Spleen (tissue), 11 donors: ENCODE results near the gene AFAP1L1. TPM values are rescaled to one million over a fixed set of nuclear protein-coding genes. Genes with fewer than 3 reads are reported as not detected.
A peak's percentile ranks its signal among the peaks of the same experiment; 100 is the strongest.

ENCODE experiments used
- DNase-seq: peaks from one replicate; pipeline ENCODE4 v3.0.0-alpha.2; 2020
- H3K27ac ChIP-seq, 8 donors: fragments of 200-600 bp; sonication (generic) in 7 of 8; 1 replicate in 4 of 8; 2 replicates in 4 of 8; pipeline versions ENCODE4 v1.5.0 to v1.8.0; 2016 to 2021; ENCODE audit warnings: inconsistent platforms in 4 of 8, mild to moderate bottlenecking in 4 of 8, moderate library complexity in 1 of 8
- H3K27me3 ChIP-seq, 7 donors: fragments of 200-600 bp; sonication (generic) in 6 of 7; replicated peaks in 1 of 7; 1 replicate in 4 of 7; 2 replicates in 3 of 7; pipeline versions ENCODE4 v1.5.0 to v1.8.0; 2016 to 2021; ENCODE audit warnings: inconsistent platforms in 3 of 7, mild to moderate bottlenecking in 1 of 7
- H3K36me3 ChIP-seq, 6 donors: fragments of 200-600 bp; sonication (generic) in 5 of 6; 1 replicate in 4 of 6; 2 replicates in 2 of 6; pipeline versions ENCODE4 v1.5.0 to v1.8.0; 2016 to 2021; ENCODE audit warnings: inconsistent platforms in 2 of 6
- H3K4me1 ChIP-seq, 6 donors: fragments of 200-600 bp; sonication (generic) in 5 of 6; 1 replicate in 3 of 6; 2 replicates in 3 of 6; pipeline versions ENCODE4 v1.5.0 to v1.8.0; 2016 to 2021; ENCODE audit warnings: inconsistent platforms in 3 of 6
- H3K4me3 ChIP-seq, 8 donors: fragments of 200-600 bp; sonication (generic) in 7 of 8; 1 replicate in 4 of 8; 2 replicates in 4 of 8; pipeline versions ENCODE4 v1.5.0 to v1.8.0; 2016 to 2021; ENCODE audit warnings: inconsistent platforms in 4 of 8, mild to moderate bottlenecking in 4 of 8, moderate library complexity in 2 of 8
- H3K9me3 ChIP-seq, 8 donors: fragments of 200-600 bp; sonication (generic) in 7 of 8; 1 replicate in 4 of 8; 2 replicates in 4 of 8; pipeline versions ENCODE4 v1.5.0 to v1.8.0; 2016 to 2021; ENCODE audit warnings: inconsistent platforms in 4 of 8
- CTCF ChIP-seq, 11 experiments: fragments of 200-600 bp in 7 of 11; fragments of 450-650 bp in 4 of 11; sonication (generic) in 4 of 11; IDR thresholded peaks in 8 of 11; conservative IDR thresholded peaks in 3 of 11; 1 replicate in 7 of 11; 2 replicates in 4 of 11; pipeline versions ENCODE4 v1.4.0 to v1.8.0; 2016 to 2021; ENCODE audit warnings: antibody characterized with exemption in 11 of 11, inconsistent platforms in 4 of 11, mild to moderate bottlenecking in 1 of 11
- POLR2A ChIP-seq, 3 donors: fragments of 450-650 bp; IDR thresholded peaks; one replicate each; pipeline ENCODE4 v1.5.1; 2017; ENCODE audit warnings: antibody characterized with exemption in 3 of 3, mild to moderate bottlenecking in 1 of 3
- POLR2AphosphoS5 ChIP-seq, 3 donors: sonication (generic); formaldehyde crosslinking; IDR thresholded peaks; one replicate each; pipeline ENCODE4 v1.5.1; 2017; ENCODE audit warnings: antibody characterized with exemption in 3 of 3
- WGBS, 5 donors: extraction: QIAGEN DNeasy Blood & Tissue Kit in 3 of 5; methylation state at CpG; one replicate each; pipeline versions ENCODE4 v1.1.5 to v1.1.7; 2013 to 2018; 5-methylcytosine and 5-hydroxymethylcytosine counted together
- intact Hi-C: fragments of 100-400 bp; cut with DNase I; formaldehyde crosslinking; loops from one replicate; pipeline ENCODE4 v1.15.0; 2023; ENCODE audit warnings: low total_unique reads
- polyA plus RNA-seq, 3 donors: library from polyadenylated mRNA; stranded (reverse); fragments of 200-250 nt; gene quantifications; one replicate each; pipeline ENCODE4 v1.2.1, GENCODE V29; 2013
- total RNA-seq, 7 donors: library from RNA; depleted of rRNA in 3 of 7; stranded (reverse); fragments of >200 nt in 3 of 7; fragmentation: NEBNext Ultra II Directional in 4 of 7; extraction: Animal tissue kit (Norgen Biotek cat#: 25700) in 4 of 7; gene quantifications; one replicate each; pipeline versions ENCODE4 v1.1.0 to v1.2.1, GENCODE V29; 2016 to 2021
- donor health status: healthy with polysubstance abuse.
- donor health status: DM: no; HTN: no; CAD: no; lungs with moderate emphysema.
- donor health status: DM: no; HTN: no; CAD: no.
- donor health status: Bipolar disorder and iron deficiency.
- donor health status: healthy.
- donor health status: DM: no; HTN: no; CAD: no.
- donor health status: DM: yes; HTN: yes; CAD: no.

The AFAP1L1 gene
- total and polyA plus RNA-seq, 10 donors: 1.7 to 21.8 (median 10.3) TPM

GRCh38 chr5:149383399-149383798, 111.7 kb downstream of the AFAP1L1 start:
- Histone ChIP-seq H3K27me3 (peaks cover 0 to 18% (median 0%) of the 10 kb centered on the region in 7 donors), H3K9me3 (no peaks in the 10 kb centered on the region), H3K4me1 (peaks cover 0 to 34% (median 12%) of the 10 kb centered on the region in 6 donors), H3K36me3 (no peaks in the 10 kb centered on the region), H3K4me3 (no peak overlapping the region), H3K27ac (peak overlapping the region in 6 of 8 donors; percentile 33 to 56 (median 46))
- TF ChIP-seq POLR2AphosphoS5 (IDR thresholded peaks at IDR 0.05): peak in 1 of 3 donors; percentile 45
- no peak for TF ChIP-seq CTCF (IDR thresholded peaks at IDR 0.05 in 8 of 11, conservative IDR thresholded peaks at IDR 0.05 in 3 of 11)
- WGBS, 5 donors: 76 to 85% (median 82%) methylated on average over 9 of the region's 9 CpGs
- no peak for DNase-seq
- intact Hi-C loops: loop anchor here (5.0 kb wide), 1 partner anchor 184 kb away; no protein-coding TSS in a partner anchor

GRCh38 chr5:149386166-149386565, 114.5 kb downstream of the AFAP1L1 start:
- Histone ChIP-seq H3K4me3 (no peak overlapping the region), H3K36me3 (no peaks in the 10 kb centered on the region), H3K9me3 (no peaks in the 10 kb centered on the region), H3K27ac (peak overlapping the region in 6 of 8 donors; percentile 47 to 69 (median 58)), H3K4me1 (peaks cover 0 to 44% (median 12%) of the 10 kb centered on the region in 6 donors), H3K27me3 (peaks cover 0 to 10% (median 0%) of the 10 kb centered on the region in 7 donors)
- intact Hi-C loops: no loop called here
- WGBS, 5 donors: 82 to 94% (median 88%) methylated on average over 5 of the region's 5 CpGs
- TF ChIP-seq POLR2A (IDR thresholded peaks at IDR 0.05) (no peak), CTCF (IDR thresholded peaks at IDR 0.05 in 8 of 11, conservative IDR thresholded peaks at IDR 0.05 in 3 of 11) (no peak), POLR2AphosphoS5 (IDR thresholded peaks at IDR 0.05) (no peak)
- no peak for DNase-seq

GRCh38 chr5:149387081-149387631, 115.5 kb downstream of the AFAP1L1 start:
- peaks cover 0 to 35% (median 6%) of the 10 kb centered on the region in 6 donors for H3K4me1 ChIP-seq
- H3K9me3 ChIP-seq: no peaks in the 10 kb centered on the region
- no peaks in the 10 kb centered on the region for H3K27me3 ChIP-seq
- H3K27ac ChIP-seq: peak overlapping the region in 7 of 8 donors; percentile 41 to 69 (median 57)
- no peaks in the 10 kb centered on the region for H3K36me3 ChIP-seq
- intact Hi-C loops: no loop called here
- H3K4me3 ChIP-seq: no peak overlapping the region
- TF ChIP-seq CTCF (IDR thresholded peaks at IDR 0.05 in 8 of 11, conservative IDR thresholded peaks at IDR 0.05 in 3 of 11) (no peak), POLR2A (IDR thresholded peaks at IDR 0.05) (no peak), POLR2AphosphoS5 (IDR thresholded peaks at IDR 0.05) (peak in 1 of 3 donors; percentile 17)
- WGBS, 5 donors: 66 to 80% (median 76%) methylated on average over 9 of the region's 9 CpGs
- DNase-seq: no peak

GRCh38 chr5:149387982-149388381, 116.3 kb downstream of the AFAP1L1 start:
- no peak for DNase-seq
- 40 to 94% (median 82%) methylated on average over 1 of the region's 1 CpG for WGBS, 5 donors
- H3K4me1 ChIP-seq: peaks cover 0 to 26% (median 2%) of the 10 kb centered on the region in 6 donors
- no peaks in the 10 kb centered on the region for H3K9me3 ChIP-seq
- no peak overlapping the region for H3K4me3 ChIP-seq
- intact Hi-C loops: no loop called here
- no peaks in the 10 kb centered on the region for H3K36me3 ChIP-seq
- no peaks in the 10 kb centered on the region for H3K27me3 ChIP-seq
- H3K27ac ChIP-seq: peak overlapping the region in 7 of 8 donors; percentile 47 to 69 (median 58)
- TF ChIP-seq POLR2AphosphoS5 (IDR thresholded peaks at IDR 0.05) (no peak), POLR2A (IDR thresholded peaks at IDR 0.05) (no peak), CTCF (IDR thresholded peaks at IDR 0.05 in 8 of 11, conservative IDR thresholded peaks at IDR 0.05 in 3 of 11) (no peak)
